PC-3 (cell line): Measurements from ENCODE around the gene GBX2.

ENCODE experiments used
- CTCF ChIP-seq: fragments of 300-600 bp; sonication (generic); conservative IDR thresholded peaks from 2 replicates; pipeline ENCODE4 v1.5.1; 2017; ENCODE audit warnings: antibody characterized with exemption, low read depth, mild to moderate bottlenecking, low read length
- EZH2 ChIP-seq: fragments of 300-600 bp; sonication (generic); IDR thresholded peaks from one replicate; pipeline ENCODE4 v1.6.1; 2017; ENCODE audit warnings: antibody characterized with exemption, mild to moderate bottlenecking, low read length; ENCODE audit not compliant: unreplicated experiment
- EZH2phosphoT487 ChIP-seq: fragments of 300-600 bp; sonication (generic); IDR thresholded peaks from 2 replicates; pipeline ENCODE4 v1.6.1; 2018; ENCODE audit warnings: mild to moderate bottlenecking, antibody characterized with exemption, low read length, borderline replicate concordance

- TF ChIP-seq EZH2phosphoT487 (no peak), CTCF (no peak), EZH2 (no peak)
Observed at GRCh38 chr2:236160366-236161081, 7.7 kb downstream of the GBX2 start.
